Liver (tissue), 9 donors: ENCODE data around the gene FETUB. TPM values are rescaled to one million over a fixed set of nuclear protein-coding genes. Genes with fewer than 3 reads are reported as not detected.

Source experiments
- DNase-seq: peaks from one replicate; pipeline ENCODE4 v3.0.0-alpha.2; 2017; ENCODE audit warnings: low spot score
- H3K27ac ChIP-seq, 2 donors: one replicate each; pipeline ENCODE4 v1.7.0; 2013; ENCODE audit warnings: inconsistent platforms in 2 of 2, low read length in 2 of 2, control low read depth in 1 of 2, low read depth in 1 of 2, mild to moderate bottlenecking in 1 of 2
- H3K27me3 ChIP-seq, 4 donors: one replicate each; pipeline versions ENCODE4 v1.6.1 to v1.7.0; 2013; ENCODE audit warnings: low read length in 3 of 4, inconsistent platforms in 1 of 4, mild to moderate bottlenecking in 1 of 4, moderate library complexity in 1 of 4; ENCODE audit not compliant: control insufficient read depth in 4 of 4, insufficient read depth in 4 of 4
- H3K36me3 ChIP-seq, 4 donors: one replicate each; pipeline versions ENCODE4 v1.6.1 to v1.7.0; 2013; ENCODE audit warnings: low read length in 3 of 4, mild to moderate bottlenecking in 3 of 4, low read depth in 1 of 4, moderate library complexity in 1 of 4; ENCODE audit not compliant: control insufficient read depth in 4 of 4, insufficient read depth in 3 of 4
- H3K4me1 ChIP-seq, 4 donors: one replicate each; pipeline versions ENCODE4 v1.6.1 to v1.7.0; 2013; ENCODE audit warnings: low read length in 3 of 4, mild to moderate bottlenecking in 3 of 4, moderate library complexity in 1 of 4; ENCODE audit not compliant: control insufficient read depth in 4 of 4, insufficient read depth in 4 of 4
- H3K4me3 ChIP-seq, 3 donors: one replicate each; pipeline versions ENCODE4 v1.6.1 to v1.7.0; 2013; ENCODE audit warnings: low read length in 3 of 3, control low read depth in 1 of 3, low read depth in 1 of 3, mild to moderate bottlenecking in 1 of 3
- H3K9ac ChIP-seq, 2 donors: one replicate each; pipeline ENCODE4 v1.7.0; 2013; ENCODE audit warnings: low read length in 2 of 2, mild to moderate bottlenecking in 2 of 2, moderate library complexity in 2 of 2, control low read depth in 1 of 2, low read depth in 1 of 2
- H3K9me3 ChIP-seq, 4 donors: one replicate each; pipeline versions ENCODE4 v1.6.1 to v1.7.0; 2013; ENCODE audit warnings: low read length in 3 of 4; ENCODE audit not compliant: control insufficient read depth in 4 of 4
- ATF3 ChIP-seq: IDR thresholded peaks from 2 replicates; pipeline ENCODE4 v1.6.1; 2016; ENCODE audit warnings: antibody characterized with exemption
- EGR1 ChIP-seq, 2 donors: IDR thresholded peaks; 2 replicates each; pipeline ENCODE4 v1.6.1; 2016 to 2018; ENCODE audit warnings: antibody characterized with exemption in 2 of 2, low read depth in 2 of 2
- FOXA1 ChIP-seq: IDR thresholded peaks from 2 replicates; pipeline ENCODE4 v1.6.1; 2016; ENCODE audit warnings: antibody characterized with exemption
- FOXA2 ChIP-seq: IDR thresholded peaks from 2 replicates; pipeline ENCODE4 v1.6.1; 2016; ENCODE audit warnings: antibody characterized with exemption
- GABPA ChIP-seq, 2 donors: IDR thresholded peaks in 1 of 2; conservative IDR thresholded peaks in 1 of 2; 2 replicates each; pipeline ENCODE4 v1.6.1; 2016; ENCODE audit warnings: antibody characterized with exemption in 2 of 2, mild to moderate bottlenecking in 1 of 2, moderate library complexity in 1 of 2
- HNF4A ChIP-seq, 2 donors: conservative IDR thresholded peaks; 2 replicates each; pipeline ENCODE4 v1.6.1; 2016; ENCODE audit warnings: antibody characterized with exemption in 2 of 2, mild to moderate bottlenecking in 2 of 2
- HNF4G ChIP-seq: IDR thresholded peaks from 2 replicates; pipeline ENCODE4 v1.6.1; 2016; ENCODE audit warnings: antibody characterized with exemption
- JUND ChIP-seq, 2 donors: IDR thresholded peaks; 2 replicates each; pipeline ENCODE4 v1.6.1; 2016; ENCODE audit warnings: antibody characterized with exemption in 2 of 2
- MAX ChIP-seq: IDR thresholded peaks from 2 replicates; pipeline ENCODE4 v1.6.1; 2016; ENCODE audit warnings: antibody characterized with exemption
- NR2F2 ChIP-seq: IDR thresholded peaks from 2 replicates; pipeline ENCODE4 v1.6.1; 2016; ENCODE audit warnings: antibody characterized with exemption
- RAD21 ChIP-seq, 2 donors: IDR thresholded peaks; 2 replicates each; pipeline ENCODE4 v1.6.1; 2016; ENCODE audit warnings: antibody characterized with exemption in 2 of 2, mild to moderate bottlenecking in 2 of 2
- RXRA ChIP-seq, 2 donors: IDR thresholded peaks; 2 replicates each; pipeline ENCODE4 v1.6.1; 2017 to 2018; ENCODE audit warnings: antibody characterized with exemption in 2 of 2, mild to moderate bottlenecking in 1 of 2
- SP1 ChIP-seq: IDR thresholded peaks from 2 replicates; pipeline ENCODE4 v1.6.1; 2018; ENCODE audit warnings: antibody characterized with exemption, mild to moderate bottlenecking
- TAF1 ChIP-seq: conservative IDR thresholded peaks from 2 replicates; pipeline ENCODE4 v1.6.1; 2016; ENCODE audit warnings: antibody characterized with exemption, mild to moderate bottlenecking
- YY1 ChIP-seq: IDR thresholded peaks from 2 replicates; pipeline ENCODE4 v1.6.1; 2016; ENCODE audit warnings: antibody characterized with exemption, mild to moderate bottlenecking
- ZBTB33 ChIP-seq: IDR thresholded peaks from 2 replicates; pipeline ENCODE4 v1.6.1; 2016; ENCODE audit warnings: antibody characterized with exemption
- WGBS: extraction: QIAGEN DNeasy Blood & Tissue Kit; methylation state at CpG from one replicate; pipeline ENCODE4 v1.1.7; 2013; 5-methylcytosine and 5-hydroxymethylcytosine counted together
- polyA plus RNA-seq, 2 donors: library from polyadenylated mRNA; stranded (reverse) in 1 of 2; unstranded in 1 of 2; fragments of 200-250 nt in 1 of 2; fragments of >200 nt in 1 of 2; fragmentation: Nextera tagmentation in 1 of 2; extraction: Ambion mirVana in 1 of 2; gene quantifications; one replicate each; pipeline versions ENCODE4 v1.2.1 to v1.2.3, GENCODE V29; 2013 to 2015
- total RNA-seq, 2 donors: library from RNA; depleted of rRNA; stranded (reverse); fragments of >200 nt; gene quantifications; one replicate each; pipeline ENCODE4 v1.2.3, GENCODE V29; 2014
- TF ChIP-seq, protein P1 (sequence below): IDR thresholded peaks from 2 replicates; pipeline ENCODE4 v1.6.1; 2016; ENCODE audit warnings: antibody characterized with exemption, mild to moderate bottlenecking
- TF ChIP-seq, protein P2 (sequence below): fragments of 150-350 bp; IDR thresholded peaks from 2 replicates; pipeline ENCODE4 v1.5.1; 2017; ENCODE audit warnings: improper control_type of control experiment, low read depth, low read length; ENCODE audit not compliant: missing input control
- donor health status: healthy.
- donor health status: healthy.
- donor health status: healthy.
- donor health status: healthy.
- donor health status: healthy.

Gene FETUB
- total and polyA plus RNA-seq, 4 donors = 3.1 to 28.6 (median 9.4) TPM

DNA sequence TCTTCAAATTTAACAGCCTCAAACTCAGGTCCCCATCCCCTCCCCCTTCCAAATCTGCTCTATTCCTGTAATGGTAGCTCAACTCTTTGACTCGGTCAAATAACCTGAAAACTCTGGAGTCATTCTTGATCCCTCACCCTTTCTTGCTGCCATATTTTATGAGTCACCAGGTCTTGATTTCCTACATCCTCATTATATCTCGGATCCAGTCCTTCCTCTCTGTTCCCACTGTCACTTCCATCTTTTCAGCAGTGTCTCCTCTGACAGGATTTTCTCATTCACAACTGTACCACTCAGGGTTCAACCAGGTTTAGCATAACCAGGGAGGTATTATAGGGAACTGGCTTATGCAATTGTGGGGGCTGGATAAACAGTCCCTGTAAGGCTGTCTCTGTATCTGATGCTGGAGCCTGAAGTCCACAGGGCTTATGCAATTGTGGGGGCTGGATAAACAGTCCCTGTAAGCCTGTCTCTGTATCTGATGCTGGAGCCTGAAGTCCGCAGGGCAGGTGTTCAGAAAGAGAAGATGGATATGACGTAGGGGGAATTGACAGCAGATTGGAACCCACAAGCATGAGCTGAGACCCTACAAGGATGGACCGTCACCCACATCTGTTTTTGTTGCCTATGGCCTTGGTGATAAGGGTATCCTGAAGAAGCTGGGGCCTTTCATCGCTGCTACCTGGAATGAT lies 9.1 kb upstream of the FETUB start:
- Histone ChIP-seq H3K9ac (no peak overlapping the region), H3K36me3 (no peaks in the 10 kb centered on the region), H3K27me3 (no peaks in the 10 kb centered on the region), H3K4me3 (no peak overlapping the region), H3K4me1 (peaks cover 7 to 40% (median 38%) of the 10 kb centered on the region in 4 donors), H3K9me3 (no peaks in the 10 kb centered on the region), H3K27ac (no peak overlapping the region)
- no peak for DNase-seq
- 66% methylated on average over 6 of the region's 6 CpGs for WGBS
- TF ChIP-seq RXRA (IDR thresholded peaks at IDR 0.05) = peak in 1 of 2 donors; percentile 78
- TF ChIP-seq, protein P1, sequence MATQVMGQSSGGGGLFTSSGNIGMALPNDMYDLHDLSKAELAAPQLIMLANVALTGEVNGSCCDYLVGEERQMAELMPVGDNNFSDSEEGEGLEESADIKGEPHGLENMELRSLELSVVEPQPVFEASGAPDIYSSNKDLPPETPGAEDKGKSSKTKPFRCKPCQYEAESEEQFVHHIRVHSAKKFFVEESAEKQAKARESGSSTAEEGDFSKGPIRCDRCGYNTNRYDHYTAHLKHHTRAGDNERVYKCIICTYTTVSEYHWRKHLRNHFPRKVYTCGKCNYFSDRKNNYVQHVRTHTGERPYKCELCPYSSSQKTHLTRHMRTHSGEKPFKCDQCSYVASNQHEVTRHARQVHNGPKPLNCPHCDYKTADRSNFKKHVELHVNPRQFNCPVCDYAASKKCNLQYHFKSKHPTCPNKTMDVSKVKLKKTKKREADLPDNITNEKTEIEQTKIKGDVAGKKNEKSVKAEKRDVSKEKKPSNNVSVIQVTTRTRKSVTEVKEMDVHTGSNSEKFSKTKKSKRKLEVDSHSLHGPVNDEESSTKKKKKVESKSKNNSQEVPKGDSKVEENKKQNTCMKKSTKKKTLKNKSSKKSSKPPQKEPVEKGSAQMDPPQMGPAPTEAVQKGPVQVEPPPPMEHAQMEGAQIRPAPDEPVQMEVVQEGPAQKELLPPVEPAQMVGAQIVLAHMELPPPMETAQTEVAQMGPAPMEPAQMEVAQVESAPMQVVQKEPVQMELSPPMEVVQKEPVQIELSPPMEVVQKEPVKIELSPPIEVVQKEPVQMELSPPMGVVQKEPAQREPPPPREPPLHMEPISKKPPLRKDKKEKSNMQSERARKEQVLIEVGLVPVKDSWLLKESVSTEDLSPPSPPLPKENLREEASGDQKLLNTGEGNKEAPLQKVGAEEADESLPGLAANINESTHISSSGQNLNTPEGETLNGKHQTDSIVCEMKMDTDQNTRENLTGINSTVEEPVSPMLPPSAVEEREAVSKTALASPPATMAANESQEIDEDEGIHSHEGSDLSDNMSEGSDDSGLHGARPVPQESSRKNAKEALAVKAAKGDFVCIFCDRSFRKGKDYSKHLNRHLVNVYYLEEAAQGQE = no peak
- peak; percentile 11 to 67 for TF ChIP-seq HNF4A (conservative IDR thresholded peaks at IDR 0.05)
- peak; percentile 16 for TF ChIP-seq FOXA2
- TF ChIP-seq YY1 = peak; percentile 13

DNA sequence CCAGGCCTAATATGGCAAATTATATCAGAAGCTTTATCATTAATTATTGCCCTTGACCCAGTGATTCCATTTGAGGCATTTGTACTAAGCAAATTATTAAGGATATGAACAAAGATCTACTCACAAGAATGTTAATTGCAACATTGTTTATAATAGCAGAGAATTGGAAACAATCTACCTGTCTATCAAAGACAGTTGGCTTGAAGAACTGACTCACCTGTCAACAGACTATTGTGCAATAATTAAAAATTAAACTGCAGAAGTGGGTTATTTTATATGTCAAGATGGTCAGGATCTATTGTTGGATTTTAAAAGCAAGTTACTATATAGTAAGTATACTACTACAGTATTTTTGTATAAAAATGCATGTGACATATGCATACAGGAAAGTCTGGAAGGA lies 6.7 kb upstream of the FETUB start:
- H3K4me1 ChIP-seq = peaks cover 8 to 58% (median 51%) of the 10 kb centered on the region in 4 donors
- H3K9me3 ChIP-seq = no peaks in the 10 kb centered on the region
- TF ChIP-seq NR2F2 (no peak), GABPA (IDR thresholded peaks at IDR 0.05 in 1 of 2, conservative IDR thresholded peaks at IDR 0.05 in 1 of 2) (no peak), EGR1 (IDR thresholded peaks at IDR 0.05; ENCODE audit: low read depth in 2 of 2) (no peak), FOXA1 (peak; percentile 17), YY1 (no peak), ATF3 (no peak), MAX (no peak), TAF1 (no peak), SP1 (no peak), JUND (IDR thresholded peaks at IDR 0.05) (peak in 1 of 2 donors; percentile 67), ZBTB33 (no peak), HNF4A (conservative IDR thresholded peaks at IDR 0.05) (peak in 1 of 2 donors; percentile 56), RXRA (IDR thresholded peaks at IDR 0.05) (peak; percentile 42 to 73), FOXA2 (peak; percentile 39), RAD21 (IDR thresholded peaks at IDR 0.05) (no peak), HNF4G (no peak)
- TF ChIP-seq, protein P1 = no peak
- TF ChIP-seq, protein P2, sequence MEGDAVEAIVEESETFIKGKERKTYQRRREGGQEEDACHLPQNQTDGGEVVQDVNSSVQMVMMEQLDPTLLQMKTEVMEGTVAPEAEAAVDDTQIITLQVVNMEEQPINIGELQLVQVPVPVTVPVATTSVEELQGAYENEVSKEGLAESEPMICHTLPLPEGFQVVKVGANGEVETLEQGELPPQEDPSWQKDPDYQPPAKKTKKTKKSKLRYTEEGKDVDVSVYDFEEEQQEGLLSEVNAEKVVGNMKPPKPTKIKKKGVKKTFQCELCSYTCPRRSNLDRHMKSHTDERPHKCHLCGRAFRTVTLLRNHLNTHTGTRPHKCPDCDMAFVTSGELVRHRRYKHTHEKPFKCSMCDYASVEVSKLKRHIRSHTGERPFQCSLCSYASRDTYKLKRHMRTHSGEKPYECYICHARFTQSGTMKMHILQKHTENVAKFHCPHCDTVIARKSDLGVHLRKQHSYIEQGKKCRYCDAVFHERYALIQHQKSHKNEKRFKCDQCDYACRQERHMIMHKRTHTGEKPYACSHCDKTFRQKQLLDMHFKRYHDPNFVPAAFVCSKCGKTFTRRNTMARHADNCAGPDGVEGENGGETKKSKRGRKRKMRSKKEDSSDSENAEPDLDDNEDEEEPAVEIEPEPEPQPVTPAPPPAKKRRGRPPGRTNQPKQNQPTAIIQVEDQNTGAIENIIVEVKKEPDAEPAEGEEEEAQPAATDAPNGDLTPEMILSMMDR = no peak
- H3K36me3 ChIP-seq = no peaks in the 10 kb centered on the region
- peak overlapping the region in 1 of 2 donors; percentile 4 for H3K9ac ChIP-seq
- H3K27ac ChIP-seq = peak overlapping the region; percentile 58 to 79
- DNase-seq = no peak
- H3K27me3 ChIP-seq = no peaks in the 10 kb centered on the region
- H3K4me3 ChIP-seq = peak overlapping the region in 1 of 3 donors; percentile 28
